AG04449 (cell line): ENCODE data around the gene NEMF.
A peak's percentile ranks its signal among the peaks of the same experiment; 100 is the strongest.

ENCODE experiments used
- CTCF ChIA-PET: fragments of 350-600 bp; formaldehyde crosslinking; extraction: SDS; loops from one replicate; lab custom pipeline; 2021; ENCODE audit warnings: antibody characterized with exemption; lab: Yijun Ruan, JAX
- POLR2A ChIA-PET: fragments of 400-600, 350-600 bp; formaldehyde crosslinking; extraction: SDS; loops from one replicate; lab custom pipeline; 2020; ENCODE audit warnings: antibody characterized with exemption, inconsistent platforms; lab: Yijun Ruan, JAX
- DNase-seq: peaks from one replicate; pipeline ENCODE4 v3.0.0-alpha.2; 2010; ENCODE audit warnings: low read depth, low spot score
- H3K4me3 ChIP-seq: 2 replicates; pipeline ENCODE4 v1.5.1; 2011; ENCODE audit warnings: low read depth, mild to moderate bottlenecking, control low read depth, low read length
- CTCF ChIP-seq: IDR thresholded peaks from one replicate; pipeline ENCODE4 v1.5.1; 2011; ENCODE audit warnings: mild to moderate bottlenecking, moderate library complexity, low read length, control low read depth, inconsistent platforms; ENCODE audit not compliant: insufficient read depth; ENCODE audit errors: missing control alignments

Gene NEMF

GRCh38 chr14:49892301-49892635 lies 39.7 kb upstream of the NEMF start:
- TF ChIP-seq CTCF: no peak
- ChIA-PET POLR2A (interaction anchor here (0.9 to 2.6 kb wide), 6 partner anchors 24 to 175 kb away, joined by 3 to 17 read pairs (median 4); partner anchors contain the start of gene NEMF), CTCF (interaction anchor here (0.6 to 3.2 kb wide), 12 partner anchors 10 to 214 kb away, joined by 3 to 21 read pairs (median 4); no protein-coding TSS in a partner anchor)
- DNase-seq: peak; percentile 36
- peak overlapping the region; percentile 80 for H3K4me3 ChIP-seq

GRCh38 chr14:49888293-49888692 lies 35.7 kb upstream of the NEMF start:
- TF ChIP-seq CTCF: no peak
- ChIA-PET POLR2A (no interaction called here), CTCF (interaction anchor here (0.8 to 1.9 kb wide), 4 partner anchors 9 to 36 kb away, joined by 4 to 10 read pairs (median 6); partner anchors contain the start of gene NEMF)
- H3K4me3 ChIP-seq: no peak overlapping the region
- no peak for DNase-seq

GRCh38 chr14:49886523-49886922 lies 33.9 kb upstream of the NEMF start:
- no peak for DNase-seq
- no peak overlapping the region for H3K4me3 ChIP-seq
- no peak for TF ChIP-seq CTCF
- ChIA-PET POLR2A (no interaction called here), CTCF (no interaction called here)

- H3K4me3 ChIP-seq: no peak overlapping the region
- no peak for TF ChIP-seq CTCF
- no peak for DNase-seq
- CTCF ChIA-PET: interaction anchor here (0.7 to 5.8 kb wide), 4 partner anchors 16 to 221 kb away, joined by 3 to 44 read pairs (median 5); no protein-coding TSS in a partner anchor
- POLR2A ChIA-PET: no interaction called here
These were observed 30.5 kb upstream of the NEMF start for GRCh38 chr14:49882826-49883694.

- POLR2A ChIA-PET: no interaction called here
These were observed 28.9 kb upstream of the NEMF start for GRCh38 chr14:49881350-49882001.

More at GRCh38 chr14:49881350-49882001, 28.9 kb upstream of the NEMF start:
- DNase-seq: no peak
- H3K4me3 ChIP-seq: no peak overlapping the region
- TF ChIP-seq CTCF: no peak
- CTCF ChIA-PET: interaction anchor here (0.8 to 5.8 kb wide), 9 partner anchors 9 to 222 kb away, joined by 3 to 44 read pairs (median 4); no protein-coding TSS in a partner anchor
